ENCODE data around the gene OR6N2.

OR6N2 gene

DNA sequence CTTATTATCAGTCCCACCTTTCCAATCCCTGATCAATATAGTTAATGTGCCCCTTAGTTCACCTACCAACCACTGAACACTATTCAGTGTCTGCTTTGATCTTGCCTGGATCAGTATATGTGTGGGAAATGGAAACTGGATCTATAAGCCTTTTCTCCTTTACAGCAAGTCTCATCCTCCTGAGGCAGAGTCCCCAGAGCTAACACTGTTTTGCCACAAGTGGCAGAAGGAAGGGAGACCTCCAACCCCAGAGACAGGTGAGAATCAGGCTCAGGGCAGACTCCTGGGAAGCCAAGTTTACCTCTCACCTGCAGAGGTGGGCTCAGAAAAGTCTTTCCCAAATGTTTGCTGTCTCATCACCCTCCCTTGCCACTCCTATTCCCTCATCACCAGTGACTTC, at the start of gene OR6N2:
Gene OR6N2 (minus strand): TSS at position 101 of the 400 bp plus-strand sequence. CDS start 3,569 bp downstream, outside the sequence.
- no peak for DNase-seq

- no peak for DNase-seq
These were observed 49.2 kb upstream of the OR6N2 start for GRCh38 chr1:158830074-158830677.

DNA sequence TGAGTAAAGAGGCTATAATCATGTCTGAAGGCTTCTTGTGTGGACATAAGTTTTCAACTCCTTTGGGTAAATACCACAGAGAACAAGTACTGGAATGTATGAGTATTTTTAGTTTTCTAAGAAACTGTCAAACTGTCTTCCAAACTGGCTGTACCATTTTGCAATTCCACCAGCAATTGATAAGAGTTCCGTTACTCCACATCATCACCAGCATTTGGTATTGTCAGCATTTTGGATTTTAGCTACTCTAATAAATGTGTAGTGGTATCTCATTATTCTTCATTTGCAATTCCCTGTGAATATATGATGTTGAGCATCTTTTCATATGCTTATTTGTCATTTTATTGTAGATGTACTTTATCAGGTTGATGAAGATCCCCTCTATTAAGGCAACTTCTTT, 40.7 kb upstream of the OR6N2 start:
- no peak for DNase-seq

DNA sequence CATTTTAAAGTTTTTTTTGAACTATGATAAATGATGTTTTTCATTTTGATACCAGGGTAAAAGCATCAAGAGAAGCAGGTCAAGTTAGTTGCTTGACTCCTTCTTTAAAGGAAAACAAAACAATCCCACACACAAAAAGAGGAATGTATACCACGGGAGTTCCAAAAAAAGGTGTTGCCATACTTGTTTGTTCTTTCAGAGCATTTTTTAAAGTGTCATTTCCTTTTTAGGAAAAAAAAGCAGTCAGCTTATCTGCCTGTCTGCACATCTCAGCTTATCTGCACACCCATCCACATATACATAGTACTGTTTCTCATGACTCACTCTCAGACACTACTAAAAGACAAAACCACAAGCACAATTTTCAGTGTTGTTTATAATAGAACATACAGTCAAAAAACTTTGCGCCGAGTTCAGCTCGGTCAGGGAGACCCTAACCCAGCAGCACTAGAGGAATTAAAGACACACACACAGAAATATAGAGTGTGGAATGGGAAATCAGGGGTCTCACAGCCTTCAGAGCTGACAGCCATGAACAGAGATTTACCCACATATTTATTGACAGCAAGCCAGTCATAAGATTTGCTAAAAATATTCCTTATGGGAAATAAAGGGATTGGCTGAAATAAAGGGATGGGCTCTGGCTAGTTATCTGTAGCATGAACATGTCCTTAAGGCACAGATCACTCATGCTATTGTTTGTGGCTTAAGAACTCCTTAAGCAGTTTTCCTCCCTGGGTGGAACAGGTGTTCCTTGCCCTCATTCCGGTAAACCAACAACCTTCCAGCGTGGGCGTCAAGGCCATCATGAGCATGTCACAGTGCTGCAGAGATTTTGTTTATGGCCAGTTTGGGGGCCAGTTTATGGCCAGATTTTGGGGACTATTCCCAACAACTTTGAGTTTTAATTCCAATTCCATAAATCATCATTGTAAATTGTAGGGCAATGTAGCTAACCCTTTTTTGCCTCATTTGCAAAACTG, 38.7 kb upstream of the OR6N2 start:
- no peak for DNase-seq

GRCh38 chr1:158818975-158819431, 38.0 kb upstream of the OR6N2 start:
- peak in 1 of 2 donors; percentile 49 for DNase-seq

DNA sequence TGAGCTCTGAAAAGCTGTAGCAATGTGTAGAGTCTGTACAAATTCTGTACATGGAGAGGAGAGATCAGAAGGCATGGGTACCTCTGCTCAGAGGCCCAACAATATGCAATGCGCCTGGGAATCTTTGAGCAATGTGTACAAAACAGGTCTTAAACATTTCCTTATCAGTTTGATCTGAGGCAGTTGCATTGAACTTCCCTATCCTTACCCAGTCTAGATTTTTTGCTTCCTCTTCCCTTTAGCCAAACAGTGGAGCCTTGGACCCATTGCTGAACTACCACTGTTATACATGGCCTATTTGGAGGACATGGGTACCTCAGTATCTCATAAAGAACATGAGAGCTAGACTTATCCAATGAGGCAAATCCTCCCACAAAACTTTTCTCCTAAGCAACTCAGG, 37.6 kb upstream of the OR6N2 start:
- DNase-seq, result no peak

DNA sequence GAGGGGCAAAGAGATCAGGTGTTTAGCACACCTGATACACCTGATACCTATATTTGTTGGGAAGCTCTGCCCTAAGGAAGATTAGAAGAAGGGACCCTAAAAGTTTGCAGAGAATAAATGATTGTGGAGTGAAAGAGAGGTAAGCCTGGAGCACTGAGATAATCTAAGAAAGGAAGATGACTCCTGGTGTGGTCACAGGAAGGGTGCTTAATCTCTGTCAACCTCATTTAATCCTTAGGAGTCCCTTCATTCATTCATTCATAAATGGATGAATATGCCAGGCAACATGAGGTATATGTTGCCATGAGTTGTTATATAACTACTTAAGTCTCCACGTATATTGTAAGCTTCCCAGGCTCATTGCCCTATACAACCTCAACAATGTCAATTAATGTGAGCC, 34.0 kb upstream of the OR6N2 start:
- no peak for DNase-seq

GRCh38 chr1:158813164-158813563, 32.2 kb upstream of the OR6N2 start:
- no peak for DNase-seq

GRCh38 chr1:158812336-158812735, 31.3 kb upstream of the OR6N2 start:
- DNase-seq, result no peak

DNA sequence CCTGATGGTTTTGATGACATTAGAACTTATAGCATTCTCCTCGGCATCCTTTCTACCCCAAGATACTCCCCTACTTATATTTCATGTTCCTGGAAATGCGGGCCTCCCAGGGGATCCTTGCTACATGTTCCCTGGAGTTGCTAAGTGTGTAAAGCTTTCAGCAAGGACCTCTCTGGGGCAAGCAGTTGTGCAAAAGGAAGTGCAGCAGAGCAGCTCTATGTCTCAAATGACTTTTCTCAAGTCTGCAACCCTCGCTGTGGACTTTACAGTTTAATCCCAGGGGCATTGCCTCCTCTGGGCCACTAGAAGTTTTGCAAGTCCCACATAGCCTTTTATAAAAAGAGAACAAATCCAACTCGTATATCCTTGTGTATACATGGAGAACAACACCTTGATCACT, 29.3 kb upstream of the OR6N2 start:
- no peak for DNase-seq

GRCh38 chr1:158809862-158810261, 28.9 kb upstream of the OR6N2 start:
- DNase-seq, result peak in 1 of 2 donors; percentile 34

DNA sequence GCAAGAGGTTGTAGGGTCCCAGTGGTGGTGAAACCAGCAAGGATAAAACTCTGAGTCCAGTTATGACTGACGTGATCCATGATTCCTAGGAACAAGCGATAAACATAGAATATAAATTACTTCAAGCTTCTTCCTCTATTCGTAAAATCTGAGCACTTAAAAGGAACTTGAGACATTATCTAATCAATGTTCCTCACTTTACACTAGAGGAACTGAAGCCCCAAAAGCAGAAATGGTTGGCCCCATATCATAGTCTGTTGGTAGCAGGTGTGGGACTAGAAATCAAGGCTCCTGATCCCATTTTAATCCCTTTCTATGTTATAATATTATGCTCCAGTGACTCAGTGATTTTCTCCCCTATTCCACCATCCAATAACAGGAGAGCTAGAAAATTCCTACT, 28.3 kb upstream of the OR6N2 start:
- no peak for DNase-seq

DNA sequence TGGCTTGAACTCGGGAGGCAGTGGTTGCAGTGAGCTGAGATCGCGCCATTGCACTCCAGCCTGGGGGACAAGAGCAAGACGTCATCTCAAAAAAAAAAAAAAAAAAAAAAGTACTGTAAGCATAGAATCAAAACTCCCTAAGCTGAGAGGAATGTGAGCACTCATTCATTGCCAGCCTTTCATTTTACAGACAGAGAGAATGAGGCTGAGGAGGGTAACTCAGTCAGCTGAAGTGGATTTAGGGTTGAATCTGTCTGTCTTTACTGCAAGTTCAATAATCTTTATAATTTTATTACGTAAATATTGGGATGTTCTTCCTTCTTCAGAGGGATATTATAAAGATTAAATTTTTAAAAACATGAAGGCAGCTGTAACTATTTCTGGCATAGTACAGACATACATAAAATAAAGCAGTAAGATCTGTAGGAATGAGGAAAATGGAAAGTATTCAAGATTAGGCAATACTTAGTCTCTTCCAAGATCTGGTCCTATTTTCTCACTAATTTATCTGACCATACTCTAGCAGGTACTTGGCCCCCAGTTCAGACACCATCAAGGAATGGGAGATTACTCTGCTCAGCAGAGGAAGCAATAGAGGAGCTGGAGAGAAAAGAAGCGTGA, 26.0 kb upstream of the OR6N2 start:
- no peak for DNase-seq

- no peak for DNase-seq
These were observed 22.7 kb upstream of the OR6N2 start for GRCh38 chr1:158803678-158804077.

- no peak for DNase-seq
These were observed 20.4 kb upstream of the OR6N2 start for GRCh38 chr1:158801396-158801795.

DNA sequence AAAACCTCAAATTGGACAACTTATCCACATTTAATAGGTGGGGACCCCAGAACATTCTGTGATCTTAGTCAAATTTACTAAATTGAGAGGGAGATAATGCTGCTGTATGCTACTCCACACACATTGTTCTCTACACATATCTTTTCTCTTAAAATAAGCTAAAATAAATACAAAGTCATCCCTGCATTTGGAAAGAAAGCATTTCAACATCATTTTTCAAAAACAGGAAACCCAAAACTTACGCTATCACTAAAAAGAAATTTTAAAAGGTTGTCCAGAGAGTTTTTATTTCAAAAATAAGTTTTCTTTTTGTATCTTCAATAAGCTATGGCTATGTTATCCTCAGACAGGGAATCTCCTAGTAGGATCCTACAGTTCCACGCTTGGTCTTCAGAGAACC, 19.5 kb upstream of the OR6N2 start:
- DNase-seq, result no peak

- DNase-seq, result no peak
These were observed 18.7 kb upstream of the OR6N2 start for GRCh38 chr1:158799689-158800088.

GRCh38 chr1:158798531-158798930, 17.5 kb upstream of the OR6N2 start:
- DNase-seq, result no peak

GRCh38 chr1:158794247-158794646, 13.2 kb upstream of the OR6N2 start:
- DNase-seq, result no peak

DNA sequence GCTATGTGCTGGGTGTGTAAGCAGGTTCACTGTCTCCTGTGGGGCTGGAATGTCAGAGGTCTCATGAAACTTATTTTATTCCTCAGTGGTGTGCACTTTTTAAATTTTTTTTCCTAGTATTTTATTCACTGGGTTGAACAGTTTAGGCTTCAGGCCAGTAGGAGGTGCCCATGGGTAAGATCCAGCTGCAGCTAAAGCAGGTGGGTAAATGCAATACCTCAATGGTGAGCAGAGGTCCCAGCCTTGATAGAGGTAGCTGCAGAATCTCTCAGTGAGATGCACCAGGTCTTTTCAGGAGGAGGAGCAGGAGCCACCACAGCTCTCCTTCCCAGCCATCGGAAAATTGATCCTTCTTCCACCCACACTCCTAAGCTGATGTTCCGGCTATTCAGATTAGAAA, 12.6 kb upstream of the OR6N2 start:
- DNase-seq, result no peak

DNA sequence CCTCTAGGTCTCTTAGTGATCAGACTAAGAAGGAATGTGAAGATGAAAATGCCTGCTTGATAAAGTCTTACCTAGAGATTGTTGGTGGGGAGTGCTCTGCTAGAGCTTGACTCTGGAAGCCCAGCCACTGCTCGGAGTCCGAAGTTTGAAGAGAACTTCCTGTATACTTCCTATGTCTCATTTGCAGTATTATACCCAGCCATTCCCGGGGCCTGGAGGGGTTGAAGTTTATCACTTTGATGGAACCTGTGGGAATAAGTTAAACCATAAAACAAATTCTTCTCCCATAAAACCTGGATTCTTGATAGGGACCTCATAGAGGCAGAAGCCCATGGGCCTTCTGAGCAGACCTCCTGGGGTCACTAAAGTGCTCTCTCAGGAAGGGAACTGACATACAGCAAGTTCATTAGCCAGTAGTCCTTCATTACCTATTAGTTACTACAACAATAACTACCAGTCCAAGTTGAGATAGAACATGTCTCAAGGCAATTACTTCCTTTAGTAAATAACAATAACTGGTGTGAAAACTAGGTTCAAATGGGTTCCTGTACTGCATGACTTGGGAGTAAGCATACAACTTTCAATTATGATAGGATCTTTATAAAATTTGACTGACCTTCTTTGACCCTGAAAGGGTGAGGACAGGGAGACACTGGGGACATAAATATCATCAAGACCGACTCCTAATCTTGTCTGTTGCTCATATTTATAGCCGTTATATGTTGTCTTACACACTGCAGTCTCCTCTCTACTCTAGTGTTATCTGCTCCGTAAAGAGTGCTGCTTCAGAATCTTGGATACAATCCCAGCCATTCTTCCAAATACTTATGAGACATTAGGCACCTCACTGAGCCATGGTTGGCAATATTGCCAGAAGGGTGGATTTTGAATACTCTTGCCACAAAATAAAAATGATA, 8.8 kb downstream of the OR6N2 start, which contains the start of gene OR6N1:
Gene OR6N1 (minus strand): TSS at position 246 of the 917 bp plus-strand sequence. CDS start 5,513 bp downstream, outside the sequence.
- DNase-seq, result no peak

DNA sequence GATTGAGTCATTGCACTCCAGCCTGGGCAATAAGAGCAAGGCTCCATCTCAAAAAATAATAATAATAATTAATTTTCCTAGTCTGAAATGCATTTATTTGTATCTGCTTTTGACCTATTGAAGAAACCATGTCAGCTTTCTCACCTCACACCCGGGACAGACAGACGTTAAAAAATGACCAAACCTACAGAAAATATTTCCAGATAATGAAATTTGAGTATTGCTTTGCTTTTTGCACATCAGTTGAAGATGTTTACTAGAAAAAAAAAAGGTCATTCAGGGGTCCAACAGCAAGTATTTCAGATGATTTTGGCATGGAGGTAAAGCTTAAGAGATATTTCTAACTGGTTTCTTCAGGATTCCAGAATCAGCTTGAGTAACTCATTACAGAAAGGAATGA, 26.6 kb downstream of the OR6N2 start, which contains the start of gene OR6K6:
Gene OR6K6 (plus strand): TSS at position 301 of the 400 bp plus-strand sequence. CDS start 168 bp downstream, outside the sequence.
- DNase-seq, result no peak
